Parathyroid adenoma (tissue), 2 donors: ENCODE data around the gene TAS2R4.
"Not testable (repeated sequence)": the region's sequence is repeated elsewhere in the genome, so short reads cannot be mapped to it uniquely, and the experiment has no call there.

Experiments used
- H2AFZ ChIP-seq: fragments of 300-600 bp; sonication (generic); one replicate; pipeline ENCODE4 v1.7.0; 2017; ENCODE audit warnings: antibody characterized with exemption, mild to moderate bottlenecking
- H3K27ac ChIP-seq: fragments of 300-600 bp; sonication (generic); one replicate; pipeline ENCODE4 v1.7.0; 2017
- H3K27me3 ChIP-seq: fragments of 300-600 bp; sonication (generic); one replicate; pipeline ENCODE4 v1.7.0; 2017; ENCODE audit warnings: low read length; ENCODE audit not compliant: control insufficient read depth, insufficient read depth
- H3K36me3 ChIP-seq: fragments of 300-600 bp; sonication (generic); one replicate; pipeline ENCODE4 v1.7.0; 2017; ENCODE audit warnings: low read length; ENCODE audit not compliant: control insufficient read depth, insufficient read depth
- H3K4me1 ChIP-seq: fragments of 300-600 bp; sonication (generic); one replicate; pipeline ENCODE4 v1.7.0; 2017; ENCODE audit warnings: control low read depth
- H3K4me2 ChIP-seq: fragments of 300-600 bp; sonication (generic); one replicate; pipeline ENCODE4 v1.7.0; 2017; ENCODE audit warnings: low read length
- H3K4me3 ChIP-seq: fragments of 300-600 bp; sonication (generic); one replicate; pipeline ENCODE4 v1.7.0; 2017; ENCODE audit warnings: low read depth, low read length
- H3K79me2 ChIP-seq: fragments of 300-600 bp; sonication (generic); one replicate; pipeline ENCODE4 v1.7.0; 2017; ENCODE audit warnings: control low read depth
- H3K9ac ChIP-seq: fragments of 300-600 bp; sonication (generic); one replicate; pipeline ENCODE4 v1.7.0; 2017; ENCODE audit warnings: mild to moderate bottlenecking
- H3K9me3 ChIP-seq: fragments of 300-600 bp; sonication (generic); one replicate; pipeline ENCODE4 v1.7.0; 2017; ENCODE audit warnings: low read length; ENCODE audit not compliant: control insufficient read depth
- CTCF ChIP-seq: fragments of 300-600 bp; sonication (generic); IDR thresholded peaks from one replicate; pipeline ENCODE4 v1.7.0; 2017; ENCODE audit warnings: antibody characterized with exemption, mild to moderate bottlenecking
- donor health status: primary hyperparathyroidism.

The TAS2R4 gene

GRCh38 chr7:141820067-141820466, 43.6 kb downstream of the TAS2R4 start:
- Histone ChIP-seq H3K4me2 (no peak overlapping the region), H2AFZ (no peak overlapping the region), H3K4me3 (no peak overlapping the region), H3K4me1 (no peaks in the 10 kb centered on the region), H3K27me3 (no peaks in the 10 kb centered on the region), H3K27ac (no peak overlapping the region), H3K9ac (no peak overlapping the region), H3K9me3 (no peaks in the 10 kb centered on the region), H3K79me2 (no peaks in the 10 kb centered on the region), H3K36me3 (no peaks in the 10 kb centered on the region)
- no peak for TF ChIP-seq CTCF

- H3K9ac ChIP-seq, H3K4me3 ChIP-seq, H3K4me1 ChIP-seq, H3K9me3 ChIP-seq, H3K79me2 ChIP-seq, H3K27me3 ChIP-seq, H3K36me3 ChIP-seq, H3K27ac ChIP-seq, H2AFZ ChIP-seq, H3K4me2 ChIP-seq: not testable (repeated sequence)
These were observed 46.0 kb downstream of the TAS2R4 start for GRCh38 chr7:141822432-141822831.
